ACC112 (cell line): ENCODE measurements around the gene ROBO1.

Experiments used
- H2AFZ ChIP-seq: fragments of 200-600 bp; sonication (generic); one replicate; pipeline ENCODE4 v1.6.0; 2017; ENCODE audit warnings: antibody characterized with exemption, low read length; ENCODE audit not compliant: unreplicated experiment
- H3K27ac ChIP-seq: fragments of 200-600 bp; sonication (generic); 2 replicates; pipeline ENCODE4 v1.5.1; 2014; ENCODE audit warnings: low read depth, mild to moderate bottlenecking, antibody characterized with exemption, low read length, moderate library complexity
- H3K27me3 ChIP-seq: fragments of 200-600 bp; sonication (generic); 2 replicates; pipeline ENCODE4 v1.6.1; 2014; ENCODE audit warnings: mild to moderate bottlenecking, antibody characterized with exemption, low read length, moderate library complexity, mixed read lengths; ENCODE audit not compliant: insufficient read depth
- H3K36me3 ChIP-seq: fragments of 200-600 bp; sonication (generic); 2 replicates; pipeline ENCODE4 v1.6.1; 2016; ENCODE audit warnings: mild to moderate bottlenecking, antibody characterized with exemption, low read length, moderate library complexity, mixed read lengths; ENCODE audit not compliant: insufficient read depth
- H3K4me1 ChIP-seq: fragments of 200-600 bp; sonication (generic); one replicate; pipeline ENCODE4 v1.6.1; 2016; ENCODE audit warnings: low read length, mixed read lengths; ENCODE audit not compliant: insufficient read depth, unreplicated experiment, control insufficient read depth
- H3K4me3 ChIP-seq: fragments of 200-600 bp; sonication (generic); 2 replicates; pipeline ENCODE4 v1.5.1; 2014; ENCODE audit warnings: mild to moderate bottlenecking, low read depth, low read length
- H3K79me2 ChIP-seq: fragments of 200-600 bp; sonication (generic); one replicate; pipeline ENCODE4 v1.6.0; 2016; ENCODE audit warnings: low read length; ENCODE audit not compliant: control insufficient read depth, unreplicated experiment, insufficient read depth

The ROBO1 gene

GRCh38 chr3:79217096-79217495 is 550.7 kb downstream of the ROBO1 start:
- Histone ChIP-seq H2AFZ (no peak overlapping the region), H3K4me3 (no peak overlapping the region), H3K4me1 (no peaks in the 10 kb centered on the region), H3K79me2 (no peaks in the 10 kb centered on the region), H3K27ac (no peak overlapping the region), H3K27me3 (no peaks in the 10 kb centered on the region), H3K36me3 (no peaks in the 10 kb centered on the region)

- Histone ChIP-seq H3K4me3 (no peak overlapping the region), H2AFZ (no peak overlapping the region), H3K36me3 (no peaks in the 10 kb centered on the region), H3K27me3 (no peaks in the 10 kb centered on the region), H3K27ac (no peak overlapping the region), H3K4me1 (no peaks in the 10 kb centered on the region), H3K79me2 (no peaks in the 10 kb centered on the region)
These were observed 552.5 kb downstream of the ROBO1 start for GRCh38 chr3:79215286-79215685.

DNA sequence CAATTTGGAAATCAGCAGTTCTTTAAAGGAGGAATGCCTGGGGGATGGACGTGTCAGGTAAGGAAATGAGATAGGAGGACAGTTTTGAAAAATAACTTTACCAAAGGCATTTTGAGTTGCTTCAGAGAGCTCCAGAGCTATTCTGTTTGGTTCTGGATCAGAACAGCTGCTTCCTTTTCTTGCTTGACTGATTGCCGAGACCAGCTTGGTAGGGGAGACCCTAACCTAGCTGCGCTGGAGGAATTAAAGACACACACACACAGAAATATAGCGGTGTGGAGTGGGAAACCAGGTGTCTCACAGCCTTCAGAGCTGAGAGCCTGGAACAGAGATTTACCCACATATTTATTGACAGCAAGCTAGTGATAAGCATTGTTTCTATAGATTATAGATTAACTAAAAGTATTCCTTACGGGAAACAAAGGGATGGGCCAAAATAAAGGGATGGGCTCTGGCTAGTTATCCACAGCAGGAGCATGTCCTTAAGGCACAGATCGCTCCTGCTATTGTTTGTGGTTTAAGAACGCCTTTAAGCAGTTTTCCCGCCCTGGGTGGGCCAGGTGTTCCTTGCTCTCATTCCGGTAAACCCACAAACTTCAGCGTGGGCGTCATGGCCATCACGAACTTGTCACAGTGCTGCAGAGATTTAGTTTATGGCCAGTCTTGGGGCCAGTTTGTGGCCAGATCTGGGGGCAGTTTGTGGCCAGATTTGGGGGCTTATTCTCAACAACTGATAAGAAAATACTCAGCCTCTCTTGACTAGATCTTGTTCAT is 556.0 kb downstream of the ROBO1 start:
- Histone ChIP-seq H3K79me2 (no peaks in the 10 kb centered on the region), H3K27ac (no peak overlapping the region), H3K4me1 (no peaks in the 10 kb centered on the region), H3K4me3 (no peak overlapping the region), H3K36me3 (no peaks in the 10 kb centered on the region), H3K27me3 (no peaks in the 10 kb centered on the region), H2AFZ (no peak overlapping the region)

DNA sequence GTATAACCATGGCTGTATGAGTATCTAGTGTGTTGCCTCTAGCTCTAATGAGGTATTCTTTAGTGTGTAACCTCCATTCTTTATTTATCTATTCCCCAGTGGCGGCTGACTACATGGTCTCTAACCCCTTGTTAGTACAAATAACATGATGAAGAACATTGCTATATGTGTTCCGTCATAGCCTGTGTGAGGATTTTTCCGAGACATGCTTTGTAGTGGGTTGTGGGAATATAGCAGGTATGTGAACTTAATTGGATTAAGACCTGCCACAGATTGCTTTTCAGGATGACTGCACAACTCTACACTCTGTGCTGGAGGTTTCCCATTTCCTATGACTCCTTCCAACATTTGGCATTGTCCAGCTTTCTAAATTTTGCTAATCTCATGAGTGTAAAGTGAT is 563.4 kb downstream of the ROBO1 start:
- Histone ChIP-seq H3K4me1 (no peaks in the 10 kb centered on the region), H3K4me3 (no peak overlapping the region), H3K36me3 (no peaks in the 10 kb centered on the region), H3K27ac (no peak overlapping the region), H3K79me2 (no peaks in the 10 kb centered on the region), H3K27me3 (no peaks in the 10 kb centered on the region), H2AFZ (no peak overlapping the region)

DNA sequence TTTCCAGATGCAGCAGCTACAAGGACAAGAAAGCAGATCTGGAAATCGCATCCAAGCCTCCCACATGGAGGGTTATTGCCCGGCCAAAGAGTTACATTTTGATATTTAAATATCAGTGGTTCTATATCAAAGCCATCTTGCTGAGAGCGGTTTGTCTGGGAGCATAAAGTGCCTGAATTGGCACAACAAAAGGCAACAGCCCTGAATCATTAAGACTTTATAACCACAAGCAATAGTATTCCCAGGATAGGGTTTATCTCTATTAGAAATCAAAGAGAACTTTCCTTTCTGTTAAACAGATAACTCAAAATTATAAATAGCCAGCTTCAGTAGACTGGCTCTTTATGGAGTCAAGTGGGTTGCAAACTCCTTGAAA is 564.7 kb downstream of the ROBO1 start:
- Histone ChIP-seq H3K36me3 (no peaks in the 10 kb centered on the region), H2AFZ (no peak overlapping the region), H3K4me3 (no peak overlapping the region), H3K27me3 (no peaks in the 10 kb centered on the region), H3K27ac (no peak overlapping the region), H3K79me2 (no peaks in the 10 kb centered on the region), H3K4me1 (no peaks in the 10 kb centered on the region)

DNA sequence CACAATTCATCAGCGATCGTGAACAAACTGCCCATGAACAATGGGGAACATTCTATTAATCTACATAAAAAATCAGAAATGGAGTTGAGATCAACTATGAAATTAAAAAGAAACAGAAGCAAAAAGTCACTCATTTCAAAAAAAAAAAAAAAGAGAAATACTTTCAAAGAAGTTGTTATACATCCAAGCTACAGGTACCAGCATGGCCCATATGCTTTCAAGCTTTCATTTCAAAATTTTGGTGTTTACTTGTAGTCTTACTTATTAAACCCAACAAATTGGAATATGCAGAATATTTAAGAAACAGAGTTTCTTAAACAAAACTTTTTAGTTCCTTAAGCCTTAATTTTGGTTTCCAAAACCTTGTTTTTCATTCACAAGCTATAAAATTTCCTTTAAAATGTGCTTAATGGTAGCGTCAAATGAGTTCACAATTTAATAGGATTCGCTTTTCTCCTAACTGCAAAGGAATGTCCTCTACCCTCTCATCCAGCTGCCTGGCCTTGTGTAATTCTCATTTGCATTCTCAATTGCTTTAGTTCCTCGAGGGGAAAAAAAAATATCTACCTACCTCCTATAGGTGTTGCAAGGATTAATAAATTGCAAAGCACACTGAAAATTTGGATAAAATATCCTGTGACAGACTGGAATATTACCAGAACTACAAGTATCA is 565.2 kb downstream of the ROBO1 start:
- Histone ChIP-seq H3K27ac (no peak overlapping the region), H3K27me3 (no peaks in the 10 kb centered on the region), H2AFZ (no peak overlapping the region), H3K4me3 (no peak overlapping the region), H3K4me1 (no peaks in the 10 kb centered on the region), H3K36me3 (no peaks in the 10 kb centered on the region), H3K79me2 (no peaks in the 10 kb centered on the region)

- Histone ChIP-seq H3K27ac (no peak overlapping the region), H3K36me3 (no peaks in the 10 kb centered on the region), H3K79me2 (no peaks in the 10 kb centered on the region), H3K4me1 (no peaks in the 10 kb centered on the region), H3K27me3 (no peaks in the 10 kb centered on the region), H2AFZ (peak overlapping the region; percentile 37), H3K4me3 (no peak overlapping the region)
These were observed 567.3 kb downstream of the ROBO1 start for GRCh38 chr3:79200456-79200855.

- no peak overlapping the region for H3K27ac ChIP-seq
- H3K4me1 ChIP-seq, result no peaks in the 10 kb centered on the region
- no peaks in the 10 kb centered on the region for H3K36me3 ChIP-seq
- no peaks in the 10 kb centered on the region for H3K27me3 ChIP-seq
- no peaks in the 10 kb centered on the region for H3K79me2 ChIP-seq
- no peak overlapping the region for H2AFZ ChIP-seq
- no peak overlapping the region for H3K4me3 ChIP-seq
These were observed 567.8 kb downstream of the ROBO1 start for GRCh38 chr3:79199966-79200365.

DNA sequence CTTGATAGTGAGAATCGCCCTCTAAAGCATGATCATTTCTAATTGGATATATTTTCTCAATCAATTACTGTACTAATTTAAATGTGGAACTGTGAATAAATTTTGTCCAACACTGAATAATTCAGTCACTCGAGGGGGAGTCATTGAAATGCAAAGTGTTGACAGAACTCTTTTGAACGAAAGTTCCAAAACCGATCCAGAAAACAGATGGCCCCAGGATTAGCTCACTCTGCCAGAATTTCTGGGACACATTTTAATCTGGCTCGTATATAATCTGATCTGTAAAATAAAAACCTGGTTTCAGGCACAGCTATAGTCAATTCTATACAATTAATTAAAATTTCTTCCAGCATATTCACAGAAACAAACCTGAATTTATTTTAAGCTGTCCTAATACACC is 580.4 kb downstream of the ROBO1 start:
- Histone ChIP-seq H3K27me3 (no peaks in the 10 kb centered on the region), H3K79me2 (no peaks in the 10 kb centered on the region), H3K4me3 (no peak overlapping the region), H3K27ac (no peak overlapping the region), H3K36me3 (no peaks in the 10 kb centered on the region), H3K4me1 (no peaks in the 10 kb centered on the region), H2AFZ (no peak overlapping the region)

GRCh38 chr3:79184251-79184650 is 583.5 kb downstream of the ROBO1 start:
- Histone ChIP-seq H3K79me2 (no peaks in the 10 kb centered on the region), H3K36me3 (no peaks in the 10 kb centered on the region), H3K4me1 (no peaks in the 10 kb centered on the region), H3K27me3 (no peaks in the 10 kb centered on the region), H3K4me3 (no peak overlapping the region), H3K27ac (no peak overlapping the region), H2AFZ (no peak overlapping the region)

GRCh38 chr3:79183496-79183895 is 584.3 kb downstream of the ROBO1 start:
- H3K79me2 ChIP-seq, result no peaks in the 10 kb centered on the region
- no peaks in the 10 kb centered on the region for H3K27me3 ChIP-seq
- H3K4me1 ChIP-seq, result no peaks in the 10 kb centered on the region
- peak overlapping the region; percentile 57 for H2AFZ ChIP-seq
- H3K4me3 ChIP-seq, result no peak overlapping the region
- H3K36me3 ChIP-seq, result no peaks in the 10 kb centered on the region
- no peak overlapping the region for H3K27ac ChIP-seq
